Measurements from ENCODE around the gene ZNFX1.
A peak's percentile ranks its signal among the peaks of the same experiment; 100 is the strongest.

DNA sequence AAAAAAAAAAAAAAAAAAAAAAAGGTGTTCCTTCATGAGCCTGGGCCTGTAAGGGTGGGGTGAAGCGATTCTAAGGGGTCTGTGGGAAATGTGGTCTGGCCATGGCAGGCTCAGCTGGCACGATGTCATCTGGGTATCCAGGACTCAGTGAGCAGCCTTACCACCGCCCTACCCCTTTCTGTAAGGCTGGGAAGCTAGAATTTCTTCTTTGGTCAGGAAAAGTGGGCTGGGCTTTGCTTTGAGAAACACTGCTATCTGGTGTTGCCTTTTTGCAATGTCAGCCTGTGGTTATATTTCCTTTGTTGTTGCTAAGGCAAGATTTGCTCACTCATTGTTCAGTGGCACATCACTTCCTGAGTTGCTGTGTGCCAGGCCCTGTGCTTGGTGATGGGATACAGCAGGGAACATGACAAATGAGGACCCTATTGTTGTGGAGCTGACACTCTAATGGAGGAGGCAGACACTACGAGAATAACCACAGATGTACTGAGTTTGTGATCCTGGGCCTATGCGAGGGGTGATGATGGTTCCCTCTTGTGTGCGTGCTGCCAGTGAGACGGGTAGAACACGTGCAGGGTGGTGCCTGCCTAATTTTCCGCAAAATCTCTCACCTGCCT lies 45.9 kb upstream of the ZNFX1 start:
- TF ChIP-seq SOX6 (IDR thresholded peaks at IDR 0.05) (peak; percentile 88), ZBTB8A (IDR thresholded peaks at IDR 0.05; ENCODE audit: partially characterized antibody) (no peak), RBM34 (IDR thresholded peaks at IDR 0.05; ENCODE audit: borderline replicate concordance, insufficient read depth, low read length) (no peak), ZNF668 (CRISPR knock-in tag; IDR thresholded peaks at IDR 0.05) (no peak), CREB1 (IDR thresholded peaks at IDR 0.05) (no peak), CREB1 (CRISPR knock-in tag; IDR thresholded peaks at IDR 0.05) (no peak), ZFP36 (IDR thresholded peaks at IDR 0.05; ENCODE audit: low read depth, low read length, partially characterized antibody) (no peak), SIX5 (IDR thresholded peaks at IDR 0.05; ENCODE audit: borderline replicate concordance in 1 of 2, insufficient read depth in 1 of 2, low read depth in 1 of 2, low read length in 2 of 2) (no peak), ZNF217 (CRISPR knock-in tag; IDR thresholded peaks at IDR 0.05) (no peak)
- TF ChIP-seq, protein P1, sequence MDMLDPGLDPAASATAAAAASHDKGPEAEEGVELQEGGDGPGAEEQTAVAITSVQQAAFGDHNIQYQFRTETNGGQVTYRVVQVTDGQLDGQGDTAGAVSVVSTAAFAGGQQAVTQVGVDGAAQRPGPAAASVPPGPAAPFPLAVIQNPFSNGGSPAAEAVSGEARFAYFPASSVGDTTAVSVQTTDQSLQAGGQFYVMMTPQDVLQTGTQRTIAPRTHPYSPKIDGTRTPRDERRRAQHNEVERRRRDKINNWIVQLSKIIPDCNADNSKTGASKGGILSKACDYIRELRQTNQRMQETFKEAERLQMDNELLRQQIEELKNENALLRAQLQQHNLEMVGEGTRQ (CRISPR knock-in tag; IDR thresholded peaks at IDR 0.05) = no peak
- TF ChIP-seq, protein P2, sequence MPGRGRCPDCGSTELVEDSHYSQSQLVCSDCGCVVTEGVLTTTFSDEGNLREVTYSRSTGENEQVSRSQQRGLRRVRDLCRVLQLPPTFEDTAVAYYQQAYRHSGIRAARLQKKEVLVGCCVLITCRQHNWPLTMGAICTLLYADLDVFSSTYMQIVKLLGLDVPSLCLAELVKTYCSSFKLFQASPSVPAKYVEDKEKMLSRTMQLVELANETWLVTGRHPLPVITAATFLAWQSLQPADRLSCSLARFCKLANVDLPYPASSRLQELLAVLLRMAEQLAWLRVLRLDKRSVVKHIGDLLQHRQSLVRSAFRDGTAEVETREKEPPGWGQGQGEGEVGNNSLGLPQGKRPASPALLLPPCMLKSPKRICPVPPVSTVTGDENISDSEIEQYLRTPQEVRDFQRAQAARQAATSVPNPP (IDR thresholded peaks at IDR 0.05; ENCODE audit: borderline replicate concordance, insufficient read depth, insufficient read length) = no peak
